Activated CD4-positive, alpha-beta memory T cell treated with anti-CD3 and anti-CD28 coated beads for 36 hours (primary cell): ENCODE data around the gene ASGR2. TPM values are rescaled to one million over a fixed set of nuclear protein-coding genes. Genes with fewer than 3 reads are reported as not detected.
"Not testable (repeated sequence)": the region's sequence is repeated elsewhere in the genome, so short reads cannot be mapped to it uniquely, and the experiment has no call there.

Experiments used
- CTCF ChIA-PET: fragments of 350-600 bp; sonication (Branson Sonifier 250); formaldehyde crosslinking; loops from one replicate; lab custom pipeline; 2021; ENCODE audit warnings: antibody characterized with exemption, inconsistent platforms; lab: Charles Lee
- POLR2A ChIA-PET: fragments of 350-600 bp; sonication (Branson Sonifier 250); formaldehyde crosslinking; loops from one replicate; lab custom pipeline; 2021; ENCODE audit warnings: antibody characterized with exemption; lab: Charles Lee
- DNase-seq: peaks from one replicate; pipeline ENCODE4 v3.0.0-alpha.2; 2020
- H3K27ac Mint-ChIP-seq: one replicate; pipeline ENCODE4 v1.8.0; 2021; ENCODE audit warnings: mixed read lengths
- H3K27me3 Mint-ChIP-seq: one replicate; pipeline ENCODE4 v1.8.0; 2021; ENCODE audit warnings: mixed read lengths
- H3K36me3 Mint-ChIP-seq: one replicate; pipeline ENCODE4 v1.8.0; 2021; ENCODE audit warnings: mixed read lengths
- H3K4me1 Mint-ChIP-seq: one replicate; pipeline ENCODE4 v1.8.0; 2021; ENCODE audit warnings: low read depth, mixed read lengths
- H3K4me3 Mint-ChIP-seq: one replicate; pipeline ENCODE4 v1.8.0; 2021; ENCODE audit warnings: mild to moderate bottlenecking, mixed read lengths
- H3K9me3 Mint-ChIP-seq: one replicate; pipeline ENCODE4 v1.8.0; 2021; ENCODE audit warnings: mixed read lengths
- intact Hi-C: fragments of 100-400 bp; cut with micrococcal nuclease; formaldehyde crosslinking; loops from one replicate; pipeline ENCODE4 v1.15.1; 2023
- total RNA-seq, 2 experiments: library from RNA; stranded (reverse); gene quantifications; one replicate each; pipeline ENCODE4 v1.2.3, GENCODE V29; 2021

Gene ASGR2, protein sequence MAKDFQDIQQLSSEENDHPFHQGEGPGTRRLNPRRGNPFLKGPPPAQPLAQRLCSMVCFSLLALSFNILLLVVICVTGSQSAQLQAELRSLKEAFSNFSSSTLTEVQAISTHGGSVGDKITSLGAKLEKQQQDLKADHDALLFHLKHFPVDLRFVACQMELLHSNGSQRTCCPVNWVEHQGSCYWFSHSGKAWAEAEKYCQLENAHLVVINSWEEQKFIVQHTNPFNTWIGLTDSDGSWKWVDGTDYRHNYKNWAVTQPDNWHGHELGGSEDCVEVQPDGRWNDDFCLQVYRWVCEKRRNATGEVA
- total RNA-seq, result not detected

DNA sequence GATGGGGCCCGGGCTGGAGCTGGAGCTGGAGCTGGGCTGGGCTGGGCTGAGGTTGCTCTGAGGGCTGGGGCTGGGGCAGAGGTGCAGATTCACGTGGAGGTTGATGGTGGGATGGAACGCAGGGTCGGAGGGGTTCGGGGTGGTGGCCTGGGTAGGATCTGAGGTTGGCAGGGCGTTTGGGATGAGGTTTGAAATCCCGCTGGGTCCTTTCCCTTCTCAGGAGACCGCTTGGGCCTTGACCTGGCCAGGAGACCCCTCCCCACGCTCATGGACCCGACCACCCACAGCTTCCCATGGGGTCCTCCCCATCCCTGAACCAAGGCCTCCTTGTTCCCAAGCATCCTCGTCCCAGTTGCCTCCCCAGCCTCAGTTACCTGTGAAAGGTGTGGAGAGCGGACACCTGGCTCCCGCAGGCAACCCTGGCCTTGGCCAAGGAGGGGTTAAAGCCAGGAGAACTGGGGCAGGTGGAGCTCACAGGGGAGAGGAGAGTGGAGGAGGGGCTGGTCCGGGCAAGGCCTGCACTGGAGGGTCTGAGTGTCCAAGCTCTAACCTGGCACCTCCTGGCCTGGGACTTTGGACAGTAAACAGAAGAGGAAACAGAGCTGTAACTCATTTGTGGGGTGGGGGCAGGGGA is at the start of gene ASGR2:
Gene ASGR2 (minus strand): TSS at position 582 of the 634 bp plus-strand sequence. CDS start 582 bp downstream, outside the sequence.
- no peak within 1 kb of the TSS for H3K27ac Mint-ChIP-seq
- ChIA-PET CTCF (no interaction called here), POLR2A (no interaction called here)
- H3K36me3 Mint-ChIP-seq, result no peaks in the 10 kb centered on the region
- no peak for DNase-seq
- H3K4me1 Mint-ChIP-seq, result peaks cover 10% of the 10 kb centered on the region
- no peak within 1 kb of the TSS for H3K4me3 Mint-ChIP-seq
- intact Hi-C loops, result no loop called here
- no peaks in the 10 kb centered on the region for H3K9me3 Mint-ChIP-seq
- peaks cover under 1% of the 10 kb centered on the region for H3K27me3 Mint-ChIP-seq

DNA sequence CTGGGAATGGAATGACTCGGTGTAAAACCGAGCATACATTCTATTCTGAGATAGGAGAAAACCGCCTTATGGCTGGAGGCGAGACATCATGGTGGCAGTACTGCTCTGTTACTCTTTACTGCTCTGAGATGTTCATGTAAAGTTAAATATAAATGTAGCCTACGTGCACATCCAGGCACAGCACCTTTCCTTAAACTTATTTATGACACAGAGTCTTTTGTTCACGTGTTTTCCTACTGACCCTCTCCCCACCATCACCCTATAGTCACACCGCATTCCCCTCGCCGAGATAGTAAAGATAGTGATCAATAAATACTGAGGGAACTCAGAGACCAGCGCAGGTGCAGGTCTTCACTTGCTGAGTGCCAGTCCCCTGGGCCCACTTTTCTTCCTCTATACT is 44.9 kb upstream of the ASGR2 start:
- H3K9me3 Mint-ChIP-seq, CTCF ChIA-PET, DNase-seq, intact Hi-C loops, H3K36me3 Mint-ChIP-seq, H3K4me3 Mint-ChIP-seq, H3K4me1 Mint-ChIP-seq, H3K27ac Mint-ChIP-seq, POLR2A ChIA-PET: not testable (repeated sequence)
- peaks cover 14% of the 10 kb centered on the region for H3K27me3 Mint-ChIP-seq

DNA sequence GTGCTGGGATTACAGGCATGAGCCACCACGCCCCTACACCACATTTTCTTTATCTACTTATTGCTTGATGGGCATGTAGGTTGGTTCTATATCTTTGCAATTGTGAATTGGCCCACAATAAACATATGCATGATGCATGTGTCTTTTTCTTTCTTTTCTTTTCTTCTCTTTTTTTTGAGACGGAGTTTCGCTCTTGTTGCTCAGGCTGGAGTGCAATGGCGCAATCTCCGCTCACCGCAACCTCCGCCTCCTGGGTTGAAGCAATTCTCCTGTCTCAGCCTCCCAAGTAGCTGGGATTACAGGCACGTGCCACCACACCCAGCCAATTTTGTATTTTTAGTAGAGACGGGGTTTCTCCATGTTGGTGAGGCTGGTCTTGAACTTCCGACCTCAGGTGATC is 43.8 kb upstream of the ASGR2 start:
- intact Hi-C loops, H3K36me3 Mint-ChIP-seq, H3K9me3 Mint-ChIP-seq, H3K4me3 Mint-ChIP-seq, H3K4me1 Mint-ChIP-seq, H3K27ac Mint-ChIP-seq, POLR2A ChIA-PET, DNase-seq: not testable (repeated sequence)
- CTCF ChIA-PET, result interaction anchor here (1.5 kb wide), 1 partner anchor 19 kb away, joined by 4 read pairs; no protein-coding TSS in a partner anchor
- H3K27me3 Mint-ChIP-seq, result peaks cover 13% of the 10 kb centered on the region

DNA sequence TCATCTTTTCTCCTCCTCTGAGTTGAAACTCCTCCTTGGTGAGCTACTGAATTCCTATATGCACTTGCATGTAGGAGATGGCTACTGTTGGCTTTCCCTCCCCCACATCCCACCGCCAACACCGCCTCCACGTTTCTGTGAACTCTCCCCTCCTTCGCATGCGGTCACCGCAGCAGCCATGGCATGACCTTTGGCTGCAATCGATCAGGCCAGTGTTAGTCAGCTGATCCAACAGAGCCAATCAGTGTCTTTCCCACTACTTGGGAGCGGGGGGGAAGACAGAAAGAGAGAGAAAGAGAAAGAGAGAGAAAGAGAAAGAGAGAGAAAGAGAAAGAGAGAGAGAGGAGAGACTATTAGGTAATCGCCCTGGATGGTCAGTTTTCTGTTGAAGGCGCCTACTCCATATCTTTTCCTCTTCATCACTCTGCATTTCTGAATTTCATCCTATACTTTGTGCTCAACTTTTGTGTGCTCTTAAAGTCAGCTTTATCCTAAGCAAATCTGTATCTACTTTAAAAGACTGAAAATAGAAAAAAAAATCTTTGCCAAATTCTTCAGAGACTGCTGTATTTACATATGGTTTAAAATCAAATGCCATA is 41.8 kb upstream of the ASGR2 start:
- Mint-ChIP-seq H3K4me3 (no peak overlapping the region), H3K9me3 (no peaks in the 10 kb centered on the region), H3K27ac (no peak overlapping the region), H3K27me3 (peaks cover 10% of the 10 kb centered on the region), H3K4me1 (no peaks in the 10 kb centered on the region), H3K36me3 (no peaks in the 10 kb centered on the region)
- intact Hi-C loops, result no loop called here
- ChIA-PET POLR2A (no interaction called here), CTCF (interaction anchor here (0.6 to 1.5 kb wide), 3 partner anchors 21 to 24 kb away, joined by 3 to 4 read pairs (median 4); no protein-coding TSS in a partner anchor)
- no peak for DNase-seq

DNA sequence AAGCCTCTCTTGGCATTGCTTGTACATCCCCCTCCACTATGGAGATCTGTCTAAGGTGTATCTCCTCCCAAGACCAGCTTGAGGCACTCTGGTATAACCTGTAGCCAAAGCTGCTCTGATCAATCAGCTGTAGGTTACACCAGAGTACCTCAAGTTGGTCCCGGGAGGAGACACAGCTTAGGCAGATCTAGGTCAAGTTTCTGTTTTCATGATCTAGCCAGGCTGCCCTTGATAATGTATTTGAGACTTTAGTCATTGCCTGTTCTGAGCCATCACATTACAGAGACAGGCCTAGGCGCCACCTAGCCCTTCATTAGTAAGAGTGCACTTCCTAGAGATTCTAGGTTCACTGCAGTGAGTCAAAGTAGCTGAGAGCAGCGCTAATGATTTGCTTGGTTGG is 33.1 kb upstream of the ASGR2 start:
- ChIA-PET CTCF (interaction anchor here (1.2 to 1.6 kb wide), 3 partner anchors 11 to 96 kb away, joined by 4 to 5 read pairs (median 5); no protein-coding TSS in a partner anchor), POLR2A (no interaction called here)
- no peaks in the 10 kb centered on the region for H3K36me3 Mint-ChIP-seq
- peaks cover 3% of the 10 kb centered on the region for H3K27me3 Mint-ChIP-seq
- H3K27ac Mint-ChIP-seq, result no peak overlapping the region
- no peaks in the 10 kb centered on the region for H3K9me3 Mint-ChIP-seq
- H3K4me1 Mint-ChIP-seq, result no peaks in the 10 kb centered on the region
- H3K4me3 Mint-ChIP-seq, result no peak overlapping the region
- peak; percentile 27 for DNase-seq
- intact Hi-C loops, result no loop called here

DNA sequence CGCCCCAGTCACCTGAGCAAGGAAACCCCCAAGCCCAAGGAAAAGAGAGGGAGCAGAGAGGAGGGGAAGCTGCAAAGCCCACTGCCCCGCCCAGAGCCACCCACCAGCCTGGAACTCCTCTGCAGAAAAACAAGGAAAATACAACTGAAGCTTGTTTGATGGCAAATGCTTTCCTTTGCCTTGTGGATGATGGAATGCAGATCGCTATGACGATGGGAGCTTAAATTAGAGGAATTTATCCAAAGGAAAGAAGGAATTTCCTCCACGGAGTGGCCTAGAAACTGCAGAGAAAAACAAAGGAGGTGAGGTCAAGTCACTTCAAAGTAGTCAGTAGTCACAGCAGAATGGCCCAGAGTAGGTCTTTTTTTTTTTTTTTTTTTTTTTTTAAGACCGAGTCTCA is 31.5 kb upstream of the ASGR2 start:
- Mint-ChIP-seq H3K36me3 (no peaks in the 10 kb centered on the region), H3K4me1 (no peaks in the 10 kb centered on the region), H3K27ac (no peak overlapping the region), H3K27me3 (no peaks in the 10 kb centered on the region), H3K4me3 (no peak overlapping the region), H3K9me3 (no peaks in the 10 kb centered on the region)
- POLR2A ChIA-PET, result interaction anchor here (0.6 kb wide), 1 partner anchor 125 kb away, joined by 5 read pairs; no protein-coding TSS in a partner anchor
- intact Hi-C loops, result no loop called here
- CTCF ChIA-PET, result interaction anchor here (2.3 to 2.4 kb wide), 2 partner anchors 31 to 100 kb away, joined by 8 to 9 read pairs; no protein-coding TSS in a partner anchor
- no peak for DNase-seq

DNA sequence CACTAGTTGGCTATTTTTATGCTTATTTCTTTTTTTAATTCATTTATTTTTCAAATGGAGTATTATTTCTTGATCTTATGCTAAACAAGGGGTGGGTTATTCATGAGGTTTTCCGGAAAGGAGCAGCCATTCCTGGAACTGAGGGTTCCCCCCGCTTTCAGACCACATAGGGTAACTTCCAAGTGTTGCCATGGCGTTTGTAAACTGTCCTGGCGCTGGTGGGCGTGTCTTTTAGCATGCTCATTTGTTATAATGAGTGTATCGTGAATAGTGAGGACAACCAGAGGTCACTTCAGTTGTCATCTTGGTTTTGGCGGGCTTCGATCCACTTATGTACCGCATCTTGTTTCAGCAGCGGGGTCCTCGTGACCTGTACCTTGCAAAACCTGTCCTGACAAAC is 29.6 kb upstream of the ASGR2 start:
- POLR2A ChIA-PET, result no interaction called here
- no peak overlapping the region for H3K4me3 Mint-ChIP-seq
- no peak overlapping the region for H3K27ac Mint-ChIP-seq
- no peaks in the 10 kb centered on the region for H3K36me3 Mint-ChIP-seq
- intact Hi-C loops, result no loop called here
- CTCF ChIA-PET, result interaction anchor here (1.2 to 2.3 kb wide), 2 partner anchors 33 to 87 kb away, joined by 3 to 8 read pairs; no protein-coding TSS in a partner anchor
- H3K4me1 Mint-ChIP-seq, result no peaks in the 10 kb centered on the region
- no peaks in the 10 kb centered on the region for H3K27me3 Mint-ChIP-seq
- H3K9me3 Mint-ChIP-seq, result no peaks in the 10 kb centered on the region
- no peak for DNase-seq

DNA sequence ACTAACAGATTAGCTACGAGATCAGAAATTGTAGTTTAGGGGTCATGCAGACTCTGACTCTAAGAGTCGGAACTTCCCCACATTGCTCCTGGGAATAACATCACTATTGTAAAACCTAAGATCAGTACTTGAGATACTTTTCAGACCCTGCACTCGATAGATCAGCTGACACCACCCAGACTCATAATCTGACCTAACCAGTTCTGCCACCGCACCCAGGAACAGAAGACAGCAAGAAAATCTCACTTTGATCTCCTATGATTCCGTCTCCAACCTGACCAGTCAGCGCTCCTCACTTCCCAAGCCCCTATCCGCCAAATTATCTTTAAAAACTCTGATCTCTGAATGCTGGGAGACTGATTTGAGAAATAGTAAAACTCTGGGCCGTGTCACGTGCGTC is 27.2 kb upstream of the ASGR2 start:
- Mint-ChIP-seq H3K27ac (no peak overlapping the region), H3K36me3 (no peaks in the 10 kb centered on the region), H3K4me1 (no peaks in the 10 kb centered on the region), H3K4me3 (no peak overlapping the region), H3K9me3 (no peaks in the 10 kb centered on the region), H3K27me3 (peaks cover 6% of the 10 kb centered on the region)
- intact Hi-C loops, result no loop called here
- ChIA-PET POLR2A (no interaction called here), CTCF (interaction anchor here (14.0 kb wide), 1 partner anchor 91 kb away, joined by 509 read pairs; the partner anchor contains the start of gene SLC16A11)
- no peak for DNase-seq

DNA sequence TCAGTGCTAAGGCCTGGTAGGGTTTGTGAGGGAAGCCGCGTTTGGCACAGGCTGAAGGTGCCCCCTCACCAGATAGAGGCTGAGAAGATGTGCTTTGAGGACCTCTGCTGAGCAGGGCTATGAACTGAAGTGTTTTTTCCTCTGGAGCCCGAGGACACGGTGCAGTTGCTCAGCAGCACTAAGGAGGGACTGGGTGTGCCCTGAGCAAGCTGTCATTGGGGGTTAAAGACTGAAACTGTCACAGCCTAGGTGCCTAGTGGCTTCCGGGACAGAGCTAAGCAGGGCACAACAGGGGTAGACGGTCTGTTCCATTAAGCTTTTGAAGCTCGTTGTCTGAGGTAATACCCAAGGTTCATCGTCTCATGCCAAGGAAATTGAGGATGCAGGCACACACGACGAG is 24.8 kb upstream of the ASGR2 start:
- CTCF ChIA-PET, result interaction anchor here (0.9 to 14.0 kb wide), 2 partner anchors 38 to 89 kb away, joined by 4 to 509 read pairs; partner anchors contain the start of gene SLC16A11
- POLR2A ChIA-PET, result no interaction called here
- Mint-ChIP-seq H3K27ac (no peak overlapping the region), H3K4me1 (no peaks in the 10 kb centered on the region), H3K36me3 (no peaks in the 10 kb centered on the region), H3K9me3 (no peaks in the 10 kb centered on the region), H3K4me3 (no peak overlapping the region), H3K27me3 (peaks cover 9% of the 10 kb centered on the region)
- DNase-seq, result no peak
- intact Hi-C loops, result no loop called here

DNA sequence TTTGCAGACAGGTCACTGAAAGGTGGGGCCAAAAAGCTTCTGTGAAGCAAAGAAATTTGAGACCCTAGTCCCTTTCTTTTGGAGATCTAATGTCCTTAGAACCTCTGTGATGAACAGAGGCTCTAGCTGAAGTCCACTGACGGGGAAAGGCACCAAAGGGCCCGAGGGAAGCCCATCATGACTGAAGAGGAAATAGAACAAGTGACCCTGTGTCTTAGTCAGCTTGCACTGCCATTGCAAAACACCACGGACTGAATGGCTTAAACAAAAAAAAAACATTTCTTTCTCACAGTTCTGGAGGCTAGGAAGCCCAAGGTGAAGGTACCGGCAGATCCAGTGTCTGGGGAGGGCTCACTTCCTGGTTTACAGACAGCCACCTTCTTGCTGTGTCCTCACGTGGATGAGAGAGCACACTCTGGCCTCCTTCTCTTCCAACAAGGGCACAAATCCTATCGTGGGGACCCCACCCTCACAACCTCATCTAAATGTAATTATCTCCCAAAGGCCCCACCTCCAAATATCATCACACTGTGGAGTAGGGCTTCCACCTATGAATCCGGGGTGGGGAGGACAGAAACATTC is 24.3 kb upstream of the ASGR2 start:
- H3K27me3 Mint-ChIP-seq, result peaks cover 9% of the 10 kb centered on the region
- intact Hi-C loops, result no loop called here
- H3K9me3 Mint-ChIP-seq, result no peaks in the 10 kb centered on the region
- H3K4me3 Mint-ChIP-seq, result no peak overlapping the region
- no peaks in the 10 kb centered on the region for H3K4me1 Mint-ChIP-seq
- no peak for DNase-seq
- H3K27ac Mint-ChIP-seq, result no peak overlapping the region
- ChIA-PET CTCF (interaction anchor here (0.9 to 14.0 kb wide), 2 partner anchors 38 to 88 kb away, joined by 4 to 509 read pairs; partner anchors contain the start of gene SLC16A11), POLR2A (no interaction called here)
- H3K36me3 Mint-ChIP-seq, result no peaks in the 10 kb centered on the region

DNA sequence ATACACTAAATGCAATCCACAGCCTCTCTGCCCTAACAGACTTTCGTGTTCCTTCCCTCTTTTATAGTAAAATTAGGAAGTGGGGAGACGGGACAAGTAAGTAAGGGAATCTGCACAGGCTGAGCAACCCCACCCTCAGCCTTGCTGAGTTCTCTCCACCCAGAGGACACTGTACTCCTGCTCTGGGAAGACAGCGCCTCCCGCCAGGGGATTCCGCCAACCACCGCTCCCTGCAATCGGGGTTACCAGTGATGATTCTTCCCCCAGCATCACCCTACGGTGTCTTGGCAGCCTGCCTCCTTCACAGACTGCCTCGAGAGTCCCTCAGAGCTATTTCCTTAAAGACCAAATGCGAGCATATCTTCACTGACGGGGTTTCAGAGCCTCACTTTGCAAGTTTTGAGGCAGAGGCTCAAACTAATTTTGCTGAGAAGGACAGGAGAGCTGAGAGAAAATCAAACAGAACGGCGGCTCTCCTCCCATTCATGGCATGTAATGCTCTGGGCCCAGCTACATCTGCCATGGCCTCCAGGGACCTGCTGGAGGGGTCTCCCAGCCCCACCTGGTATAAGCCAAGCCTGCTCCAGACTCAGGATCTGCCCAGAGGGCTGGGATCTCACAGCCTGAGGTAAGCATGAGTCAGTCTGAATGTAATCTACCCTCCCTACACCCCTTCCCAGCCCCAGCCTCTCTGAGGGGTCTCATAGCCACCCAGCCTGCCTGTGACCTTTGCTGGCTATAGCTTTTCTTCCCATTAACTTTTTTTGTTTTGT is 22.7 kb upstream of the ASGR2 start:
- H3K27ac Mint-ChIP-seq, result no peak overlapping the region
- no peak for DNase-seq
- intact Hi-C loops, result loop anchor here (2.0 kb wide), 1 partner anchor 223 kb away; no protein-coding TSS in a partner anchor
- H3K27me3 Mint-ChIP-seq, result peaks cover 9% of the 10 kb centered on the region
- no peaks in the 10 kb centered on the region for H3K36me3 Mint-ChIP-seq
- no peaks in the 10 kb centered on the region for H3K9me3 Mint-ChIP-seq
- H3K4me3 Mint-ChIP-seq, result no peak overlapping the region
- POLR2A ChIA-PET, result interaction anchor here (2.0 kb wide), 1 partner anchor 91 kb away, joined by 7 read pairs; no protein-coding TSS in a partner anchor
- peaks cover 11% of the 10 kb centered on the region for H3K4me1 Mint-ChIP-seq
- CTCF ChIA-PET, result interaction anchor here (0.8 to 14.0 kb wide), 18 partner anchors 10 to 227 kb away, joined by 3 to 509 read pairs (median 6); partner anchors contain the start of genes ACADVL, DLG4, SLC16A11 and SLC16A13
